Measurements from ENCODE around the gene GDF10.

GRCh38 chr10:47264797-47265281, 35.2 kb upstream of the GDF10 start:
- no peak for TF ChIP-seq CTCF (IDR thresholded peaks at IDR 0.05)
- TF ChIP-seq POLR2A (IDR thresholded peaks at IDR 0.05) = no peak
